GM21619 (cell line): ENCODE results near the gene THSD4.

Source experiments
- ATAC-seq: cut with Tn5 transposase; IDR thresholded peaks from one replicate; pipeline ENCODE4 v1.9.1; 2021; ENCODE audit not compliant: unreplicated experiment

The THSD4 gene

DNA sequence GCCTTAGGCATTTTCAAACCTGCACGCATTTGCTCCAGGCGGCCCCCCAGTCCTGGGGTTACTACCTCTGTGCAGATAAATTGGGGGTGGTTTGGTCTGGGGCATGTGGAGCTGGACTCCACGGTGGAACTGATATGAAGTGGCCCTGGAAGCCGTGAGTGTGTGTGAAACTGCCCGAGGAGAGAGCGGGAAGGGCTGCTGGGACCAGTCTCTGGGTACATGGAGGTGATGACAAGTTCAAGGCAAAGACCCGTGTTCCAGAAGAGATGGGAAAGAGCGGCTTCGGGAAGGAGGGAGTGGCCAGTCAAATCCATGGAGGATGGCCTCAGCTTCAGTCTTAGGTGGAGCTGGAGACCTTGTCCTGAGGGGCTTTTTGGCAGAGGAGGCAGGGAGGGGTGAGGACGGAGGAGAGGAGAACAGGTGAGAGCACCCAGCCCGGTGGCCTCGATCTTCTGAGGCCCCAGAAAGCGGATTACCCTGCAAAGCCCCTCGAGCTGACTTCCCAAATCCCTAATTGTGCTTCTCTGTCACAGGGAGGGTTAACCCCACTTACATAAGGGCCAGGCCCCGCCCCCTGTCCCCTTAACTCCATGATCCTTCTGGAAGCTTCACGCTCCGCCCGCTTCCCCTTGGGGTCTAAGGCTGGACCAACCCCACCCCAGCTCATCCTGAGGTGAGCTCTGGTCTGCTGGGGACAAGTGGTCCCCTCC lies 693.2 kb downstream of the THSD4 start:
- ATAC-seq = no peak

GRCh38 chr15:71809346-71809745 lies 694.1 kb downstream of the THSD4 start:
- no peak for ATAC-seq

- ATAC-seq = no peak
Measured at GRCh38 chr15:71810256-71811035, 695.2 kb downstream of the THSD4 start, which contains the start of gene NR2E3. NR2E3 (plus strand) TSS chr15:71810554; CDS start chr15:71810744, 190 bp downstream.

DNA sequence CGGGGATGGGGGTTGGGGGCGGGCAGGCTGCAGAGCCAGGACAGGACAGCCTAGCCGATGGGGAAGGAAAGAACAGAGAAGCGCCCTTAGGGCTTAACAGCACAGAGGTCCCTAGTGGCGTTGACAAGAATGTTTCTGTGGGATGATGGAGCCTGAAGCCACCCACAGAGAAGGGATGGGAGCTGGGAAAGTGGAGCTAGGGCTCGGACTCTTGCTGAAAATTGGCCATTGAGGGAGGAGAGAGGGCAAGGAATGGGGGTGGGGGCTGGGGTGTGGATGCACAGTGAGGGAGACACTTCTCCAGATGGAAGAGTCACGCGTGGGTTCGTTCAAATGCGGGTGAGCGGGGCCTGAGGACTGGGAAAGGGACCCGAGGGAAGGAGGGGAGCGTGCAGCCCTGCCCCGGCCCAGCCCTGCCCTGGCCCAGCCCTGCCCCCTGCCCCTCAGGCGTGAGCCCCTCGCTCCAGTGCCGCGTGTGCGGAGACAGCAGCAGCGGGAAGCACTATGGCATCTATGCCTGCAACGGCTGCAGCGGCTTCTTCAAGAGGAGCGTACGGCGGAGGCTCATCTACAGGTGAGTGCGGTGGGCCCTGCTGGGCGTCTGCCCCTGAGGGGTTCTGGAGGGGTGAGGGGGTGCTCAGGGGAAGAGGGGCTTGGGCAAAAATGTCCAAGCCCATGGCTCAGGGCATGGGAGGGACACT lies 695.9 kb downstream of the THSD4 start:
- ATAC-seq = no peak

DNA sequence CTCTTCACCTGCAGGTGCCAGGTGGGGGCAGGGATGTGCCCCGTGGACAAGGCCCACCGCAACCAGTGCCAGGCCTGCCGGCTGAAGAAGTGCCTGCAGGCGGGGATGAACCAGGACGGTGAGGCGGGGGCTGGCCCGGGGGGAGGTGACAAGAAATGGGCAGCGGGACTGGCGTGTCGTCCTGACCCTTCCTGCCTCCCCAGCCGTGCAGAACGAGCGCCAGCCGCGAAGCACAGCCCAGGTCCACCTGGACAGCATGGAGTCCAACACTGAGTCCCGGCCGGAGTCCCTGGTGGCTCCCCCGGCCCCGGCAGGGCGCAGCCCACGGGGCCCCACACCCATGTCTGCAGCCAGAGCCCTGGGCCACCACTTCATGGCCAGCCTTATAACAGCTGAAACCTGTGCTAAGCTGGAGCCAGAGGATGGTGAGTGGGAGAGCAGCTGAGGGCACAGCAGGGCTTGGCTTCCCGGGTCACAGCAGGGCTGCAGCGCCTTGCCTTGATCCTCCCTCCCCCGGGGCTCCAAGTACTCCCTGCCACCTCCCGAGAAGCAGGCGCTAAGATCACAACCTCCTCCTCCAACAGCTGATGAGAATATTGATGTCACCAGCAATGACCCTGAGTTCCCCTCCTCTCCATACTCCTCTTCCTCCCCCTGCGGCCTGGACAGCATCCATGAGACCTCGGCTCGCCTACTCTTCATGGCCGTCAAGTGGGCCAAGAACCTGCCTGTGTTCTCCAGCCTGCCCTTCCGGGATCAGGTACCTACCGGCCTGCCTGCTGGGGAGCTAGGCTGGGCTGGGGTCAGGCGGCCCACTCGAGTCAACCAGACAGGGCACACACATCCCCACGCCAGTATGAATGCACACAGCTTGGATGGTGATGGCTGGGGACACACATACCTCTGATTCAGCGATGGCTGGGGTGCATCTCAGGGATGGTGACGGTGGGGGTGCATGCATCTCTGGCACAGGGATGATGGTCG lies 696.8 kb downstream of the THSD4 start:
- ATAC-seq = no peak

GRCh38 chr15:71812966-71813722 lies 697.9 kb downstream of the THSD4 start:
- ATAC-seq = no peak

GRCh38 chr15:71813723-71814470 lies 698.6 kb downstream of the THSD4 start:
- no peak for ATAC-seq

GRCh38 chr15:71815301-71815700 lies 700.0 kb downstream of the THSD4 start:
- no peak for ATAC-seq

DNA sequence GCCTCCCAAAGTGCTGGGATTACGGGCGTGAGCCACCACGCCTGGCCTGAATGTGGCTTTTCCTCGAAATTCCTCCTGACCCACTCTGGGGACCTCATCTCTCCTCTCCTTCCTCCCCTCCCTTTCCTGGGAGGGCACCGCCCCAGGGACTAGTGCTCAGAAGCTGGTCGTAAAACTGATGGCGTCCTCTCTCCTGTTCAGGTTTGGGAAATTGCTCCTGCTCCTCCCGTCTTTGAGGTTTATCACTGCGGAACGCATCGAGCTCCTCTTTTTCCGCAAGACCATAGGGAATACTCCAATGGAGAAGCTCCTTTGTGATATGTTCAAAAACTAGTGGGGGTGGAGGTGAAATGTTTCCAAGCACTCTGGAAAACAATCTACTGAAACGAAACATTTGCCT lies 702.1 kb downstream of the THSD4 start:
- no peak for ATAC-seq

DNA sequence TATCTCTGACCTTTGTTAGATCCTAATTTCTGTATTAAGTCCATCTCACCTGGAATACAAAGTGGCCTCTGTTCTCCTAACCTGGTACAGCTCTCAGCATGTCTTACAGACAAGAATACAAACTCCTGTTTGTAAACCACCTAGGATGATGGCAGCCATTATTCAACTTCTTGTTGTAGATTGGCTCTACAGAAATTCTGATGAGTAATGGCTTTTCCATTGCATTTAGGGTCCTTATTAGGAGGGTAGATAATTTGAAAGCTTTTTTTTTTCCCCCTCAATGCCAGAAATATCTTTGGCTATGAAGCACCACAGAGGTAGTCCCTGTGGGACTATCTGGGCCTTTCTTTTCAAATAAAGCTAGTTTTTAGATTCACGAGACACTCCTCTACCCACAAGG lies 704.9 kb downstream of the THSD4 start:
- ATAC-seq = no peak

DNA sequence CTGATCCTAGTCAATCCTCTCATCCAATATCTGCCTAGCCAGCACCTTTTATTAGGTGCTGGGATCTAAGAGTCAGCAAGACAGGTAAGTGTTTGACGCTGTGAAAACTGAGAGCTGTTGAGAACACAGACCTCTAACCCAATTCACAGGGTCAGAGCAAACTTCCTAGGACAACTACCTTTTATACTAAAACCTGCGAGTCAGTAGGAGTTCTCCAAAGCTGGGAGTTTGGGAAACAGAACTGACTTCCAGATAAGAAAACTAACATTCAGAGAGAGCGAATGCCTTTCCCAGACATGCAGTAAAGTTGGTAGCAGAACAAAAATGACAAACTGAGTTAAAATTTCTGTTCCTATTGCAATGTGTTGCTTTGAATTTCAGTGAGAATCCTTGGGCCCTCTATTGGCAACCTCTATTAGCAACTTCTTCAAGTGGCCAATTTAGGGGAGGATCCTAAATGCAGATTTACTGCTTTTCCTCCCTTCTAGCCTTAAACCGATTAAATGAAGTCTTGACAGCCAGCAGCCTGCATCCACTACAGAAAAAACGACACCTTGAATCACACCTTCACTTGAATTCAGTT lies 706.4 kb downstream of the THSD4 start:
- no peak for ATAC-seq

GRCh38 chr15:71822890-71823630 lies 707.8 kb downstream of the THSD4 start:
- no peak for ATAC-seq

GRCh38 chr15:71823801-71824200 lies 708.5 kb downstream of the THSD4 start:
- ATAC-seq = no peak

GRCh38 chr15:71825021-71825730 lies 709.9 kb downstream of the THSD4 start:
- ATAC-seq = no peak

DNA sequence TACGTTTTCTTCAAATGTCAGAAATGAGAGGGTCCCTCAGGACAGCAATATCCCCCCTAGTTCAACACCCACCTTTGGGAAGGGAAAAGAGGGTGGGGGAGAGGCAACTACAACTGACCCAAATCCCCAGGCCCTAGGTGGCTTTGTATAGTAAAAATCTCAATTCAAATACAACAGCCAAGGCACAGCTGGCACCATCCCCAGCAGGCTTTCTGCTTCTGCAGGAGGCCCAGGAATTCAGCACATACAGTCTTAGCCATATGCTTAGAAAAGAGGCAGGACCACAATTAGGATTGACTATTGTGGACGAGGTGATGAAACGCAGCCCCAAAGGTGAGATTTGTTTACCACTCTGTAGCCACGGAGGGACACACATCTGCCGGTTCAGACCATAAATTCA lies 710.9 kb downstream of the THSD4 start:
- no peak for ATAC-seq

GRCh38 chr15:71830981-71831380 lies 715.7 kb downstream of the THSD4 start:
- no peak for ATAC-seq
